Right renal pelvis (tissue), 4 donors: Measurements from ENCODE around the gene VEGFB. TPM values are rescaled to one million over a fixed set of nuclear protein-coding genes. Genes with fewer than 3 reads are reported as not detected.

Source experiments
- DNase-seq, 4 donors: peaks; one replicate each; pipeline ENCODE4 v3.0.0-alpha.2; 2013; ENCODE audit warnings: low read depth in 4 of 4, low spot score in 3 of 4, missing footprints in 1 of 4
- polyA plus RNA-seq, 4 donors: library from polyadenylated mRNA; unstranded; fragments of 120-200 nt; gene quantifications; one replicate each; pipeline ENCODE4 v1.2.1, GENCODE V29; 2013; ENCODE audit not compliant: insufficient read length in 4 of 4

VEGFB gene
- polyA plus RNA-seq, 4 donors, result 80.7 to 98.7 (median 93.8) TPM

DNA sequence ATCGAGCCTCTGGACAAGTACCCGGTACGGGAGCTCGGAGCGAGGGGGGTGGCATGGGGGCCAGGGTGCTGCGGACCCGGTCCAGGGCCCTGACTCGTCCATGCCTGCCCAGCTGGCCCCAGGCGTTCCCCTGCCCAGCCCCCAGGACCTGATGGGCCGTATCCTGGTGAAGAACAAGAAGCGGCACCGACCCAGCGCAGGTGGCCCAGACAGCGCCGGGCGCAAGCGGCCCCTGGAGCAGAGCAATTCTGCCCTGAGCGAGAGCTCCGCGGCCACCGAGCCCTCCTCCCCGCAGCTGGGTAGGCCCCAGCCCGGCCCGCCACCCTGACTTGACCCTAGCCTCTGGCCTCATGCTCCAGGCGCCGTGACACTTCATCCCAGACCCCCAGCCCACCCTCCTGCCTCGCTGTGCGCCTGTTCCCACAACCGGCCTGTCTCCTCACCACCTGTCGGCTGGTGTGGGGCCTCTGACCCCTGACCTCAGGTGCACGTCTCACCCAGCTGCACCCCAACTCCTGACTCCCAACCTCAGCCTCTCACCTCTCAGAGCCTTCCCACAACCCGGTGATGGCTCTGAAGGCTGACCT lies 24.7 kb downstream of the VEGFB start:
- no peak for DNase-seq

GRCh38 chr11:64259533-64260067 lies 25.2 kb downstream of the VEGFB start:
- DNase-seq, result no peak

- no peak for DNase-seq
Measured at GRCh38 chr11:64260147-64260708, 25.8 kb downstream of the VEGFB start.

DNA sequence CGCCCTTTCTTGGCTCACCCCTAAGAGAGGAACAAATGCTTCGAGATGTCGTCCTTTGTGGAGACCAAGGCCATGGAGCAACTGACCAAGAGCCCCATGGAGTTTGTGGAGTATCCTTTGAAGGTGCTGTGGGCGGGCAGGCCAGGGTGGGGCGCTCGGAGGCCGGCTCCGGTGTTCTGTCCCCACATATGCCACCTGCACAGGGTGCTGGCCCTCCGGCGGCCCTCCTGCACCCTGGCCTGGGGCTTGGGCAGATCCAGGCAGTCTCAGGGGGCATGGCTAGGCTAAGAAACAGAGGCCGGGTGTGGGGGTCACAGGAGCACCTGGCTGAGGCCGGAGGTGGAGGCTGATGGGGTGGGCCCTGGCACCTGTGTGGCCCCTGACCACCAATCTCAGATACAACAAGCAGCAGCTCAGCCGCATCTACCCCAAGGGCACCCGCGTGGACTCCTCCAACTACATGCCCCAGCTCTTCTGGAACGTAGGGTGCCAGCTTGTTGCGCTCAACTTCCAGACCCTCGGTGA lies 27.2 kb downstream of the VEGFB start:
- DNase-seq, result no peak

- DNase-seq, result no peak
Measured at GRCh38 chr11:64262271-64263002, 28.1 kb downstream of the VEGFB start.

GRCh38 chr11:64263021-64263946 lies 28.9 kb downstream of the VEGFB start:
- no peak for DNase-seq

- no peak for DNase-seq
Measured at GRCh38 chr11:64263947-64264317, 29.5 kb downstream of the VEGFB start.

DNA sequence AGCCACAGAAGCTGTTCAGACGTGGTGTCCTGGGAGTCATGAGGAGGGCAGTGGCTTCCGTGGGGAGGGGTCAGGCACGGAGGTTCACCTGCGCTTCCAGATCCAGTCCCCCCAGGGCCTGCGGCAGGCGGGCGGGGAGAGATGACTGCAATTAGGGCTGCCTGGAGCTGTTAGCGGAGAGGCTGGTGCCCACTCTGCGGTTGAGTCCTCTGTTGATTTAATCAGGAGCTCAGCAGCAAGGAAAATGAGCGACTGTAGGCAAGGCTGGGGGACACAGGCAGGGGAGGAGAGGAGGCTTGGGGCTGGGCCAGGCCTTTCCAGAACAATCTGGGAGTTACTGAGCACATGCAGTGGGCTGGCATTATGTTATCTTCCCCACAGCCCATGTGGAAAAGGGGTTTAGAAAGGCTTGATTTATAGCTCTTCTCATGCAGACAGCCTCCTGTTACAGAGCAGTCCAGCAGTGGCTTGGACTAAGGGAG lies 30.0 kb downstream of the VEGFB start:
- no peak for DNase-seq

DNA sequence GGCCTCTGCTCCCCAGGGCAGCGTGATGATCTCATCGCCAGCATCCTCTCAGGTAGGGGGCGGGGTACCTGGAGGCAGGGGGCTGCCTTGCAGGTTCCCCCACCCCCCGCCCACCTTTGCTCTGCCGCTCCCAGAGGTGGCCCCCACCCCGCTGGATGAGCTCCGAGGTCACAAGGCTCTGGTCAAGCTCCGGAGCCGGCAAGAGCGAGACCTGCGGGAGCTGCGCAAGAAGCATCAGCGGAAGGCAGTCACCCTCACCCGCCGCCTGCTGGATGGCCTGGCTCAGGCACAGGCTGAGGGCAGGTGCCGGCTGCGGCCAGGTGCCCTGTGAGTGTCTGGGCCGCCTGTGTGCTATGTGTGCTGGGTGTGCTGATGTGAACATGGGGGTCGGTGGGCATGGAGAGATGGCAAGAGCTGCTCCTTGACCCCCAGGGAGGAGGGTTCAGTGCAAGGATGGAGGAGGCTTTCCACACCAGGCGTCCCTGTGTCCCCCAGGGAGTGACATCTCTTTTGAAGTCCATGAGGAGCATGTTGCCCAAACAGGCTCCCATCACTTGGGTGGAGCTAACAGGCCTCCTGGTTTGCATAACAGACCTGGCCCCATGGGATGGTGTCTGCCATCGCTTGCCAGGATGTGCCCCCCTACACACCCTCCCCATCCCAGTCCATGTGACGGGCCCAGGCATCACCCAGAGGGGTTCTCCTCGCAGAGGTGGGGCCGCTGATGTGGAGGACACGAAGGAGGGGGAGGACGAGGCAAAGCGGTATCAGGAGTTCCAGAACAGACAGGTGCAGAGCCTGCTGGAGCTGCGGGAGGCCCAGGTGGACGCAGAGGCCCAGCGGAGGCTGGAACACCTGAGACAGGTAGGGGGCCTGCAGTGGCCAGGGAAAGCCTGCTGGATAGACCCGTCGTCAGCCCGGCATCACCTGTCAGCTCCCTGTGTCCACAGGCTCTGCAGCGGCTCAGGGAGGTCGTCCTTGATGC lies 31.1 kb downstream of the VEGFB start:
- DNase-seq, result no peak

- no peak for DNase-seq
Measured at GRCh38 chr11:64266339-64266738, 32.0 kb downstream of the VEGFB start.

DNA sequence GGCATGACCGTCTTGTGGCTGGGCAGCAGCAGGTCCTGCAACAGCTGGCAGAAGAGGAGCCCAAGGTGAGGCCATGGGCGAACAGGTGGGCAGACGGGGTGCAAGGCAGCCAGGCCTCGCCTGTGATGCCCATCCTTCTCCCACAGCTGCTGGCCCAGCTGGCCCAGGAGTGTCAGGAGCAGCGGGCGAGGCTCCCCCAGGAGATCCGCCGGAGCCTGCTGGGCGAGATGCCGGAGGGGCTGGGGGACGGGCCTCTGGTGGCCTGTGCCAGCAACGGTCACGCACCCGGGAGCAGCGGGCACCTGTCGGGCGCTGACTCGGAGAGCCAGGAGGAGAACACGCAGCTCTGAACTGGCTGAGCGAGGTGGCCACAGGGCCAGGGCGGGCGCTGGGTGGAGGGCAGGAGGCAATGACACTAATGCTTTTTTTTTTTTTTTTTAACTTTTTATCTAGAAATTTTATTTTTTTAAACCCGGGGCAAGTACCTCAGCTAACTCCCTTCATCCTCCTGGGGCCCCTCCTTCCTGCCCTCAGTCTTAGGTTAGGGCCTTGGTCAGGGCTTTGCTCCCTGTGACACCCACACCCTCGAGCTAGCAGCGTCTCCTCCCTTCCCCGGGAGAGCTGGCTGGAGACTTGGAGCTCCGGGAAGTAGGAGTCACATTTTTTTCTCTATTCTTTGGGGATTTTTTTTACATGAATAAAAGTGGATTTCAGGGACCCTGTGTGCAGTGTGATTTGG lies 33.0 kb downstream of the VEGFB start:
- no peak for DNase-seq

GRCh38 chr11:64268025-64268892 lies 33.9 kb downstream of the VEGFB start:
- DNase-seq, result no peak

DNA sequence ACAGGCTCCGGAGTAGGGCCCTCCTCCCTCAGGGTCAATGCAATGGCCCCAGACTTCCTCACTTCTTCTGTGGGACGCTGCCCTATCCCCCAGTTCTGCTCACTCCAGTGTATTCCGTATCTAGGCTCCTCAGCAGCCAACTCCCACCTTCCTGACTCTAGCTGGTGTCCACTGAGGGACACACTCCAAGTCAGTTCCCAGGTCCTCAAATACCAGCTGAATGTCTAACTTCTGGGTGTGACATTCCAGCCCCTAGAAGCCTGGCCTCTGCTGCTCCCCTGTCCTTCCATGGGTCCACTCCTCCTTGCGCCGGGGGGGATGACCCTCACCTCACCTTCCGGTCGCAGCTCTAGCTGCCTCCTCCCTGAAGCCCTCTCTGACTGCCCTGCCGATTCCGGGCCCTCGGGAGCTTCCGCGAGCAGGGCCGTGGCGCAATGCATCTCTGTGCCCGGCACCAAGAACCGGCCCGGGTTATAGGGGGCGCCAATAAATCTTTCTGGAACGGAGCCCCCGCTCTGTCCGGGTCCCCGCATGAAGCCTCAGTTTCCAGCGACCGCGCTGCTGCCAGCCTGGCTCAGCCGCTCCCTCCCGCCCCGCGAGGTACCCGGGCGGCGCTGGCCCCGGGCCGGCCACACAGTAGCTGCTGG lies 34.6 kb downstream of the VEGFB start:
- DNase-seq, result no peak

DNA sequence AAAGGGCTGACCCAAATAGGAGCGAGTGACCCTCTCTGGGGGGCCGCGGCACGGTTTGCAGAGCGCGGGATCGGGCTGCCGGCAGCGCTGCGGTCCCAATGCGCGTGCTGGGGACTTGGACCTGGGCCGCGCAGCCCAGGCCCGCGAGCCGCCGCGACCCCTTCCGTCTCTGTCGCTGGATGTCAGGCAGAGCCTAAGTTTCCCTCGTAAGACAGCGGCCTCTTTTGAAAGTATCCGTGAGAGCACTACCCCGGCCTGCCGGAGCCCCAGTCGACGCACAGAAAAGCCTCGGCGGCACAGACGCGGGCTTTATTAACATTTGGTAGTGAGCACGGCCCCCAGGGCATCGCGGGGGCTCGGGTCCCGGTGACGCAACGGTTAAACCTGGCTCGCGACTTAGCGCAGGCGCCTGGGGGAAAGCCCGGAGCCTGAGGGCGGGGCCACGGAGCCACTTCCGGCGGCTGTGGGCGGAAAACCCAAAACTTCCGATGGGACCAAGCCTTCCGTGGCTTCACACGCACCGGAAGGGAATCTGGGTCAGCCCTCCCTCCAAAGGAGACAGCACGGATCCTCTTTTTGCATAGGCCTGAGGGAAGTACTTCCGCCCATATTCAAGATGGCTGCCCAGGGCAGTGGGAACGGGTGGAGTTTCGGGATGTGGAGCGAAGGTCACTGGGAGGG lies 35.3 kb downstream of the VEGFB start:
- DNase-seq, result peak; percentile 98 to 99 (median 98)

DNA sequence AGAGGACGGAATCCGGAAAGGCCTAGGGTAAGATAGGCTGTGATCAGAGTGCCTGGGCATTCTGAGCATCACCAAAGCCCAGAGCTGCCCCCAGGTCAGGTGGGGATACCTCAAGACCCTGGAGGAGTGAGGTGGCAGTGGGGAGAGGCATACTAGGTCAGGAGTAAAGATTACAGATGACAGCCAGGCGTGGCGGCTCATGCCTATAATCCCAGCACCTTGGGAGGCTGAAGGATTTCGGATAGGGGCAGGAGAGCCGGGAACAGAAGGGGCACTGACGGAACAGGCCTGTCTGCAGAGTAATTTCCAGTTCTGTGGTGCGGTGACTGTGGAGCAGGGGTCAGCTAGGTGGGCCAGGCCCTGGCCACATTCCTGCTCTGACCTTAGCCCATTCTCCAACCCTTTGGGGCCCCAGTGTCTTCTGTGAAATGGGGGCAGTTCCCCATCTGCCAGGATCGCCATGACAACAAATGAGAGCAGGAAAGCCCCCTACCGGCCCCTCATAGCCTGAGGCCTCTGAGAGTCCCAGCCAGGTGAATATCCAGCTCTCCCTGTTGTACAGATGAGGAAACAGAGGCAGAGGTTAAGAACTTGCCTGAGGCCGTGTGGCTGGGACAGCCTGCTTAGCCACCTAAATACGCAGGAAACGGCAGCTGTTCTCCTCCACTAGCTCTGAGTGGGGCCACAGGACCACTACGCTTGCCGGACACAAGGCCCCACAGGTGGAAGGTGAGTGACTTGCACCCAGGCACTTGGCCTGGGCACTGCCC lies 40.8 kb downstream of the VEGFB start:
- no peak for DNase-seq

GRCh38 chr11:64275841-64276240 lies 41.5 kb downstream of the VEGFB start:
- no peak for DNase-seq
